A549 treated with CpdA at 1 μM for 4 hours (cell line): Measurements from ENCODE around the gene RFT1. TPM values are rescaled to one million over a fixed set of nuclear protein-coding genes. Genes with fewer than 3 reads are reported as not detected.

Experiments
- total RNA-seq: library from RNA; stranded (reverse); fragments of 200-300 nt; extraction: Qiagen RNA extraction; gene quantifications from 5 replicates; pipeline ENCODE4 v1.2.3, GENCODE V29; 2022; ENCODE audit warnings: low read depth

The RFT1 gene
- 18.1 to 29.2 TPM (median 28.2 TPM) in 5 replicates for total RNA-seq

GRCh38 chr3:53130179-53131061 lies at the start of gene RFT1:
Gene RFT1, minus strand, starts transcription at chr3:53130435. Its CDS starts 35 bp downstream, at chr3:53130400.

DNA sequence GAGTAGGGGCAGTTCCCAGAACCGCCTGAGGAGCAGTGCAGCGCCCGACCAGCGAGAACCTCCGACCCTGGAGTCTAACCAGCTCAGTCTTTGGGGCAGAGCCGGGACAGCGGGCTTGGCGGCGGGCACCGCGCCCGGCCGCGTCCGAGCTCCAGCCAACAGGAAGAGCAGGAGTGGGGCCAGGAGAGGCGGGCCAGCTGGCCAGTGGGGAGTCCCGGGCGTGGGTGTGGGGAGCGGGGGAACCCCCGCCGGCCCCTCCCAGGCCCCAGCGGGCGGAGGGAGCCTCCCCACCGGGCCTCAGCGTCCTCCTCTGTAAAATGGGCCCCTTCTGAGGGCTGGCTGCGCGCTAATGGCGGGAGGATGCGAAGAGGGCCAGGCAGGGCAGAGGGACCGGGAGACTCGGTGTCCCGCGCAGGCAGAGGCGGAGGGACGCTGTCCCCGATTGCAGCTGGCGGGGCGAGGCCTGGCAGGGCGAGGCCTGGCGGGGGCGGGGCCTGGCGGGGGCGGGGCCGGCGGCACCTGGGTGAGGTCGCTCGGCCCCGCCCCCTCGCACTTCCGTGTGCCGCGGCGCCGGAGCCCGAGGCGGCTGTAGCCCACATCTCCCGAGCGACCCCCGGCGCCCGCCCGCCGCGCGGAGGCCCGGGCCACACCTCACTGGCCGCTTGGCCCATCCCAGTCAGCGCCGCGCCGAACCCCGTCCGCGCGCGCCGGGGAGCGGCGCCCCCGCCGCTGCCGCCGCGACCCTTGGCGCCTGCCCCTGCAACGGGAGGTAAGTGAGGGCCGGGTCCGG lies 30.6 kb upstream of the RFT1 start, which contains the start of gene PRKCD:
TSS of gene PRKCD (plus strand) at position 550 of the 790 bp plus-strand sequence. CDS start 17,214 bp downstream, outside the sequence.

DNA sequence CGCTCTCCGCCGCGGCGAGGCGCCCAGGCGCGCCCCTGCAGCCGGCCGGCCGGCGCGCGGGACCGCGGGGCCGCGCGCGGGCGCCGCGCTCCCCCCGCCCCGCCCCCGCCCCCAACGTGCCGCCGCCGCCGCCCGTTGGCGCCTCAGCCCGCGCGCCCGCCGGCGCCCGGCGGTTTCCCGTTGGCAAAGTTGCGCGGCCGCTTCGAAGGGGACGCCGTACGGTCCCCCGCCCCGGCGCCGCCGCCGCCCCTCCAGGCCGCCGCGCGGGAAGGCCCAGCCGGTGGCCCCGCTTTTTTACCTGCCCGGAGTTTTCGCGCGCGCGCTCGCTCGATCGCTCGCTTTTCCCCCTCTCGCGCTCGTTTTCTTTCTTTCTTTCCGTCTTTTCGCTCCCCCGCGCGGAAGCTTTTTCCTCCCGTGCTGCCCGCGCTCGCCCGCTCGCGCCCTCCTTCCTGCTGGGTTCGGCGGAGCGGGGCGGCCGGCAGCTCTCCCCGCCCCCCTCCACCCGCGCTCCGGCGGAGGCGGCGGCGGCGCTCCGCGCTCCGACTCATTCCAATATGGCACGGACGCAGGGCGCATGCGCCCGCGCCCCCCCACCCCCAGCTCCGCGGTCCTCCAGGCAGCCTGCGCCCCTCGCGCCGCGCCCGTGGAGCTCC lies 84.6 kb downstream of the RFT1 start, which contains the start of gene SFMBT1:
TSS of gene SFMBT1 (minus strand) at position 556 of the 653 bp plus-strand sequence. CDS start 76,945 bp downstream, outside the sequence.

Other genes with a start within 250 kb of the RFT1 start
- 6.7 to 9.6 TPM (median 8.7 TPM) in 5 replicates for gene STIMATE, start 232.9 kb downstream of the RFT1 start, total RNA-seq
- gene SFMBT1, start 84.4 kb downstream of the RFT1 start, total RNA-seq = 7.2 to 9.3 TPM (median 7.8 TPM) in 5 replicates
- 16.7 to 21.2 TPM (median 20.4 TPM) in 5 replicates for gene PRKCD, start 30.8 kb upstream of the RFT1 start, total RNA-seq
- 1,713 to 2,219 TPM (median 2,104 TPM) in 5 replicates for gene TKT, start 125.6 kb upstream of the RFT1 start, total RNA-seq
- 6.4 to 7.9 TPM (median 7.1 TPM) in 5 replicates for gene DCP1A, start 217.1 kb upstream of the RFT1 start, total RNA-seq